NCI-H2196 treated with DMSO at 0.1 percent for 48 hours (cell line): ENCODE data around the gene TRABD2A.
"Not testable (repeated sequence)": the region's sequence is repeated elsewhere in the genome, so short reads cannot be mapped to it uniquely, and the experiment has no call there.

Source experiments
- DNase-seq: peaks from one replicate; lab custom pipeline; 2025; ENCODE audit not compliant: unreplicated experiment; lab: John Stamatoyannopoulos, UW

Gene TRABD2A

DNA sequence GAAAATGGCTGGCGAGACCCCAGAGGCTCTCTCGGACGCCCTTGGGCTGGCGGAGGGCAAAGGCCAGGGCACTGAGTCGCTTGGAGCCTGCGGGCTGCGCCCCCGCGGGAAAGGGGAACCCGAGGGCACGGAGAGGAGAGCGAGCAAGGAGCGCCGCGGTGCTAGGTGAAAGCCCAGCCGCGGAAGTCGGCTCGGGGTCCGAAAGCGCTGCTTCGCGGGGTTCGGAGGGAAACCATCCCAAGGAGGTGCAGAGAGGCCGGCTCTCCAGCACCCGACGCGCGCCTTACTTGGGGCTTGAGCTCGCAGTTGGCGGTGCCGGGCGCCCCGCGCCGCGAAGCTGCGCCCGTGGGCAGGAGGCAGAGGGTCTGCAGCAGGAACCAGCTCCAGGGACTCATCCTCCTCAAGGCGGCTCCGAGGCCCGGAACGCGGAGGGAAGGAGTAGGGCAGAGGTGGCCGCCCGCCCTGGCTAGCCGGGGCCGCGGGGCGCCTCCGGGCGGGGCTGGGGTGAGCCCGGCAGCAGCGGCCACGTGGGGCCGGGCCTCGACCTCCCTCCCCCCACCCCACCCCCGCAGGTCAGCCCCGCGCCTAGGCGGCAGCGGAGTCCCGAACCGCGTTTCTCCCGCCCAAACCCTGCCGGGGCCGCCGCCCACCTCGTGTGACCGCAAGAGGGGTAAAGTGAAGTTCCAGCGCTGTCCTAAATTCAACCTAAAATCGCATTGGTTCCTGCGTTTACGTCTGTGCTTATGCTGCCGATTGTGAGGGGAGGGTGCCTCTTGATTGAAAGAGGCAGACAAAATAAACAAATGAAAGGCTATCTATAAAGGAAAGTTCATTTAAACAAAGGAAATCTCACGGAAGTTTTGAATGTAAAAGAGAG is at the start of gene TRABD2A:
Gene TRABD2A, minus strand, starts transcription at position 440 of the 877 bp plus-strand sequence. Its CDS starts 45 bp downstream, at position 395.
- no peak for DNase-seq

DNA sequence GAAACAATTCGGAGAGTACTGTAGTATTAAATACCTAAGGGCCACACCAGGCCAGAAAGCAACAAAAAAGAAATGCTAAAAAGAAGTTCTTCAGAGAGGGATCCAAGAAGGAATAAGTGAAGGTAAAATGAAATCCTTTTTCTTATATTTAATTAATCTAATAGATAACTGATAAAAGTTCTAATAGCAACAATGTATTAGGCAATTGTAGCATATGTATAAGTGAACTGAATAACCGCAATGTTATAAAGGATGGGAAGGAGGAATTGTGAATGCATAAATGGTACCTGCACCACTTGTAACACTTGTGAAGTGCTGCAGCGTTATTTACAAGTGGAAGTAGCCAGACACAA is 46.4 kb upstream of the TRABD2A start:
- DNase-seq: no peak

- peak; percentile 68 for DNase-seq
These were observed 45.0 kb upstream of the TRABD2A start for GRCh38 chr2:84925724-84926376.

- no peak for DNase-seq
These were observed 44.4 kb upstream of the TRABD2A start for GRCh38 chr2:84925336-84925723.

- no peak for DNase-seq
These were observed 43.6 kb upstream of the TRABD2A start for GRCh38 chr2:84924173-84925106.

DNA sequence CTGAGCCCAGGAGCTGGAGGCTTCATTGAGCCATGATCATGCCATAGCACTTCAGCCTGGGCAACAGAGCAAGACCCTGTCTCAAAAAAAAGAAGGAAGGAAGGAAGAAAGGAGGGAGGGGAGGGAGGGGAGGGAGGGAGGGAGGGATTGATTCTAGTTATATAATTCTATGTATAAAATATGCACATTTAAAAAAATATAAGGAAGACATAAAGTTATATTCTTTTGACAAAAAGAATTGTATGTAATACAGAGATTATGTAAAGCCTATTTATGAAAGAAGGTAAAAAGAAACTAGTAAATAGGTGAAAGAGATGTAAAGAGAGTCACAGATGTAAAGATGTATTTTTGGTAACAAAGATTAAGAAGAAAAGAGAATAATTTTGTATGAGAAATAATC is 42.1 kb upstream of the TRABD2A start:
- DNase-seq: no peak

DNA sequence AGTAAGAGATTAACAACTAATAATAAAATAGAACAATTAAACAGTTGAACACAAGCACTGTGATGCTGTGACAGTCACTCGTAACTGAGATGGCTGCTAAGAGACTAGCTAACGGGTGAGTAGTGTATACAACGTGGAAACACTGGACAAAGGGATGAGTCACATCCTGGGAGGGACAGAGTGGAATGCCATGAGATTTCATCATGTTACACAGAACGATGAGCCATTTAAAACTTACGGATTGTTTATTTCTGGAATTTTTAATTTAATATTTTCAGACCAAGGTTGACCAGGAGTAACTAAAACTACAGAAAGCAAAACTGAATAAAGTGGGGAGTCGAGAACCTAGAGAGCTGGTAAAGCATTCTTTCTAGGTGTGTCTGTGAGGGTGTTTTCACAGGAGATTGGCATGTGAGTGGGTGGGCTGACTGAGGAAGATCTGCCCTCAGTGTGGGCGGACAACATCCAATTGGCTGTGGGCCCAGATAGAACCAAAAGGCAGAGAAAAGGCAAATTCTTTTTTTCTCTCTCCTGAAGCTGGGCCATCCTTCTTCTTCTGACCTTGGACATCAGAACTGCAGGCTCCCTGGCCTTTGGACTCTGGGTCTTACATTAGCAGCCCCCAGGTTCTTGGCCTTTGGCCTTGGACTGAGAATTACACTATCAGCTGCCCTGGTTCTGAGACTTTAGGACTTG is 39.1 kb upstream of the TRABD2A start:
- no peak for DNase-seq

DNA sequence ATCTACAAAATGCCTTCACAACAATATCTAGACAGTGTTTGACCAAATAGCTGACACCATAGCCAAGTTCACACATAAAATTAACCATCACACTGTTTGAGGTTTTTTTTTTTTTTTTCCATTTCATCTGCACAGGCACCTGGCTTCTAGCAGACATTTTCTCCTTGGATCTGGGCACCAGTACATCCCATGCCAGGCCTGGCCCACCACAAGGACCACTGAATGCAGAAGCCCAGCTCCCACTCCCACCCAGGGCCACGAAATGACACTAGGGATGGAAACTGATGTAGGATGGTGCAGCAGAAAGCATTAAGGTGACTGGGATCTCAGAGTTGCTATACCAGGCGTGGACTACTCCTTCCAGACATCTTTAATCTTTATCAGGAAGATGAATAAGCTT is 37.5 kb upstream of the TRABD2A start:
- no peak for DNase-seq

GRCh38 chr2:84917821-84918220 is 36.9 kb upstream of the TRABD2A start:
- DNase-seq: not testable (repeated sequence)

DNA sequence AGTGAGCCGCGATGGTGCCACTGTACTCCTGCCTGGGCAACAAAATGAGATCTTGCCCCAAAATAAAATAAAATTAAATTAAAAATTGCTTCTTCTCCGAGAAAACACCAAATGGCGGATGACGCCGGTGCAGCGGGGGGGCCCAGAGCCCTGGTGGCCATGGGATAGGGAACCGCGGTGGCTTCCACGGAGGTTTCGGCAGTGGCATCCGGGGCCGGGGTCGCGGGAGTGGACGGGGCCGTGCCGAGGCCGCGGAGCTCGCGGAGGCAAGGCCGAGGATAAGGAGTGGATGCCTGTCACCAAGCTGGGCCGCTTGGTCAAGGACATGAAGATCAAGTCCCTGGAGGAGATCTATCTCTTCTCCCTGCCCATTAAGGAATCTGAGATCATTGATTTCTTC is 34.8 kb upstream of the TRABD2A start:
- not testable (repeated sequence) for DNase-seq

DNA sequence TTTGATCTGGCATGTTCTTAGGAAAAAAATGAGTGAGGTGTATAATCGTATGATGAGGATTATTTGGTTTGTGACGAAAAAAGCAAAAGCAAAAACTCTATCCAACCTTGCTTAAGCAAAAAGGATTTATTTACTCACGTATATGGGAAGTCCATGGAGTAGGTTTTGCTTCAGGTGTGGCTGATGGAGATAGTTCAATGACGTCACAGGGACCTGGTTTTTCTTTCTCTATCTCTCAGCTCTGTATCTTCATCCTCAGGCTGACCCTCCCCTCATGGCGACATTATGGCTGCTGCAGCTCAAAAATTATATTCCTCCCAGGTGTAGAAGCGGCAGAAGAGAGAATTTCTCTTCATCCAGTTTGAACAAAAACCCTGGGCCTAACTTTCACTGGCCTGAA is 33.5 kb upstream of the TRABD2A start:
- no peak for DNase-seq

GRCh38 chr2:84912984-84913383 is 32.1 kb upstream of the TRABD2A start:
- no peak for DNase-seq

DNA sequence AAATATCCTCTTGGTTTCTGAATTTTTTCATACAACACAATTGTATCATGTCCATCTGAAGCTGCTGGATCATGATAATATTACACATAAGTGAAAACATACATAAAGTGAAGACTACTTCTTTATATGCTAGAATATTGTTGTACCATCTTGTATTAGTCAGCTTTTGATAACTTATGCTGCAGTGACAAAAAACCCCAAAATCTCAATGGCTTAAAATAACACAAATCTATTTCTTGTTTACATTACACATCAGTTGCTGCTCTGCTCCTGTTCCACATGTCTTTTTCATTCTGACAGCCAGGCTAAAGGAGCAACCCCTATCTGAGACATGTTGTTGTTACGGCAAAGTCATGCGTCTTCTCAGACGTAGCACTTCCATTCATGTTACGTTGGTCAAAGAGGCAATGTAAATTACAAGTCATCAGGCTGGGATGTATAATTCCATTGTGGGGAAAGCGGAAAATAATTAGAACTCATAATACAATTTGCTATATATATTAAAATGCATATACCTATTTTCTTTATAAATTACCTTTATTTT is 30.3 kb upstream of the TRABD2A start:
- DNase-seq: no peak

GRCh38 chr2:84908948-84909713 is 28.2 kb upstream of the TRABD2A start:
- no peak for DNase-seq

GRCh38 chr2:84906900-84907714 is 26.2 kb upstream of the TRABD2A start:
- no peak for DNase-seq

DNA sequence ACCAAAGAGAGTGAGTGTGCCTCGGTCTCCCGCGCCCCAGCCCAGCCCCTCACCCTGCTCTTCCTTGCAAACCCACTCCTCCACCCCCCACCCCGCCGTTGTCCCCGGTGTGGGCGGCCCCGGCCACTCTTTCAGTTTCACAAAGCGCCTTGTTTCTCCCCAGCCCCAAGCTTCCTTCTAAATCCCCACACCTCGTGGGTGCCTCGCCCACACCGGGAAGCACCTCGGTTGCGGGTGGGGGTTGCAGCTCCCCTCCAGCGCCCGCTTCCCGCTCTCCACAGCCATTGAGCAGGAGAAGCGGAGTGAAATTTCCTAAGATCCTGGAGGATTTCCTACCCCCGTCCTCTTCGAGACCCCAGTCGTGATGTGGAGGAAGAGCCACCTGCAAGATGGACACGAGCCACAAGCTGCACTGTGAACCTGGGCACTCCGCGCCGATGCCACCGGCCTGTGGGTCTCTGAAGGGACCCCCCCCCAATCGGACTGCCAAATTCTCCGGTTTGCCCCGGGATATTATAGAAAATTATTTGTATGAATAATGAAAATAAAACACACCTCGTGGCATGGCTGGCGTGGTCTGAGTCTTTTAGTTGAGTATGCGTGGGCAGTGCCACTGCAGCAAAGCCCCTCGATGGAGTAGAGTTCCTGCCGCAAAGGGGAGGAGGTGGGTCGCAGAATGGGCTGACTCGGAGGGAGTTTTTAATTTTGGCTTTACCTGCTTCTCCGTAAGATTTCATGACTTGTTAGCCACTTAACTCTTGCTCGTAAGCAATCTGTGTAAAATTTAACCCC is 25.4 kb upstream of the TRABD2A start:
- DNase-seq: no peak

- peak; percentile 15 for DNase-seq
These were observed 24.6 kb upstream of the TRABD2A start, which contains the start of gene TMSB10 for GRCh38 chr2:84905181-84906107. Gene TMSB10 (plus strand): TSS chr2:84905656.
